HS-5 (cell line): ENCODE measurements around the gene NOTCH2.
A peak's percentile ranks its signal among the peaks of the same experiment; 100 is the strongest.

ENCODE experiments used
- DNase-seq: peaks from one replicate; pipeline ENCODE4 v3.0.0-alpha.2; 2012; ENCODE audit warnings: low read depth

NOTCH2 gene

GRCh38 chr1:119975006-119975405, 94.5 kb downstream of the NOTCH2 start:
- no peak for DNase-seq

GRCh38 chr1:119974013-119974412, 95.4 kb downstream of the NOTCH2 start:
- DNase-seq = no peak

GRCh38 chr1:119971710-119972570, 97.5 kb downstream of the NOTCH2 start:
- no peak for DNase-seq

- DNase-seq = no peak
Observed at GRCh38 chr1:119968601-119969000, 100.9 kb downstream of the NOTCH2 start.

GRCh38 chr1:119968068-119968492, 101.4 kb downstream of the NOTCH2 start:
- DNase-seq = peak; percentile 32

- no peak for DNase-seq
Observed at GRCh38 chr1:119966681-119967080, 102.8 kb downstream of the NOTCH2 start.

- DNase-seq = no peak
Observed at GRCh38 chr1:119966020-119966419, 103.4 kb downstream of the NOTCH2 start.

- no peak for DNase-seq
Observed at GRCh38 chr1:119964673-119965363, 104.6 kb downstream of the NOTCH2 start.

- no peak for DNase-seq
Observed at GRCh38 chr1:119962296-119962968, 107.0 kb downstream of the NOTCH2 start.

GRCh38 chr1:119960501-119960900, 109.0 kb downstream of the NOTCH2 start:
- DNase-seq = no peak

GRCh38 chr1:119959268-119960220, 109.9 kb downstream of the NOTCH2 start:
- DNase-seq = no peak

GRCh38 chr1:119958223-119958622, 111.2 kb downstream of the NOTCH2 start:
- DNase-seq = no peak

GRCh38 chr1:119956306-119956705, 113.2 kb downstream of the NOTCH2 start:
- DNase-seq = no peak

- DNase-seq = no peak
Observed at GRCh38 chr1:119954476-119955422, 114.7 kb downstream of the NOTCH2 start.

- no peak for DNase-seq
Observed at GRCh38 chr1:119953266-119953998, 116.0 kb downstream of the NOTCH2 start.

- DNase-seq = no peak
Observed at GRCh38 chr1:119952496-119952895, 117.0 kb downstream of the NOTCH2 start.

GRCh38 chr1:119948342-119949214, 120.9 kb downstream of the NOTCH2 start:
- DNase-seq = peak; percentile 37

- DNase-seq = peak; percentile 94
Observed at GRCh38 chr1:119947468-119947867, 122.0 kb downstream of the NOTCH2 start.

- DNase-seq = no peak
Observed at GRCh38 chr1:119946724-119947123, 122.7 kb downstream of the NOTCH2 start.
